ENCODE data around the gene CACNA2D3. TPM values are rescaled to one million over a fixed set of nuclear protein-coding genes. Genes with fewer than 3 reads are reported as not detected.

Gene CACNA2D3
- total RNA-seq, 1 donor from 2014 or later = 3.6 TPM

- TF ChIP-seq CTCF (IDR thresholded peaks at IDR 0.05) = no peak
- Histone ChIP-seq H3K4me3 (no peak overlapping the region), H3K4me1 (no peaks in the 10 kb centered on the region), H3K36me3 (no peaks in the 10 kb centered on the region), H3K9me3 (no peaks in the 10 kb centered on the region), H3K27me3 (ENCODE audit: low read depth) (no peaks in the 10 kb centered on the region), H3K27ac (no peak overlapping the region)
- DNase-seq = no peak
- ATAC-seq = no peak
- intact Hi-C loops (cut with DNase I) = no loop called here
These were observed 728.2 kb downstream of the CACNA2D3 start for GRCh38 chr3:54850484-54851018.

GRCh38 chr3:54853573-54854404 lies 731.4 kb downstream of the CACNA2D3 start:
- ATAC-seq (peak; percentile 87 to 89), DNase-seq (peak; percentile 74)
- H3K4me1 ChIP-seq = no peaks in the 10 kb centered on the region
- H3K9me3 ChIP-seq = no peaks in the 10 kb centered on the region
- H3K27me3 ChIP-seq (ENCODE audit: low read depth) = no peaks in the 10 kb centered on the region
- intact Hi-C loops (cut with DNase I) = no loop called here
- TF ChIP-seq CTCF (IDR thresholded peaks at IDR 0.05) = peak; percentile 81
- H3K36me3 ChIP-seq = no peaks in the 10 kb centered on the region
- H3K27ac ChIP-seq = no peak overlapping the region
- H3K4me3 ChIP-seq = no peak overlapping the region

- intact Hi-C loops (cut with DNase I) = no loop called here
- no peaks in the 10 kb centered on the region for H3K4me1 ChIP-seq
These were observed 733.9 kb downstream of the CACNA2D3 start for GRCh38 chr3:54856271-54856670.

GRCh38 chr3:54857343-54857742 lies 735.0 kb downstream of the CACNA2D3 start:
- no peak for DNase-seq
- no peak overlapping the region for H3K27ac ChIP-seq
- intact Hi-C loops (cut with DNase I) = no loop called here
- no peaks in the 10 kb centered on the region for H3K36me3 ChIP-seq
- H3K9me3 ChIP-seq = no peaks in the 10 kb centered on the region
- ATAC-seq = no peak
- TF ChIP-seq CTCF (IDR thresholded peaks at IDR 0.05) = no peak
- no peaks in the 10 kb centered on the region for H3K27me3 ChIP-seq (ENCODE audit: low read depth)
- no peak overlapping the region for H3K4me3 ChIP-seq
- no peaks in the 10 kb centered on the region for H3K4me1 ChIP-seq

More at GRCh38 chr3:54856271-54856670, 733.9 kb downstream of the CACNA2D3 start:
- no peaks in the 10 kb centered on the region for H3K36me3 ChIP-seq
- DNase-seq = no peak
- ATAC-seq = no peak
- no peaks in the 10 kb centered on the region for H3K9me3 ChIP-seq
- no peaks in the 10 kb centered on the region for H3K27me3 ChIP-seq (ENCODE audit: low read depth)
- no peak overlapping the region for H3K4me3 ChIP-seq
- H3K27ac ChIP-seq = no peak overlapping the region
- TF ChIP-seq CTCF (IDR thresholded peaks at IDR 0.05) = no peak

- Histone ChIP-seq H3K36me3 (no peaks in the 10 kb centered on the region), H3K9me3 (no peaks in the 10 kb centered on the region), H3K4me3 (no peak overlapping the region), H3K27me3 (ENCODE audit: low read depth) (no peaks in the 10 kb centered on the region), H3K4me1 (no peaks in the 10 kb centered on the region), H3K27ac (no peak overlapping the region)
- no peak for TF ChIP-seq CTCF (IDR thresholded peaks at IDR 0.05)
- DNase-seq (no peak), ATAC-seq (no peak)
- intact Hi-C loops (cut with DNase I) = no loop called here
These were observed 735.9 kb downstream of the CACNA2D3 start for GRCh38 chr3:54858093-54858785.
